ENCODE measurements around the gene RRM2. TPM values are rescaled to one million over a fixed set of nuclear protein-coding genes. Genes with fewer than 3 reads are reported as not detected.

RRM2 gene
- total and polyA plus RNA-seq, 2 of the 4 experiments (the other 2 are of a cell fraction) = 53.6 to 68.5 TPM

- Histone ChIP-seq H2BK20ac (ENCODE audit: low read depth, low read length) (no peak overlapping the region), H3K9me1 (ENCODE audit: insufficient read depth, low read length) (no peaks in the 10 kb centered on the region), H3K56ac (ENCODE audit: extremely low read depth, insufficient read depth, low read length) (no peak overlapping the region), H3K4me1 (ENCODE audit: control insufficient read depth, insufficient read depth, low read length) (peaks cover 8% of the 10 kb centered on the region), H2BK5ac (ENCODE audit: low read depth, low read length, poor library complexity, severe bottlenecking) (no peak overlapping the region), H2BK15ac (ENCODE audit: low read depth, low read length) (no peak overlapping the region), H2AK5ac (ENCODE audit: low read depth, low read length) (no peak overlapping the region), H3K4ac (ENCODE audit: low read depth, low read length) (no peak overlapping the region), H3K4me3 (ENCODE audit: insufficient read depth, low read depth, low read length) (no peak overlapping the region), H2AFZ (replicated peaks; ENCODE audit: low read length, poor library complexity) (no peak overlapping the region), H4K8ac (ENCODE audit: low read depth in 2 of 2, low read length in 2 of 2) (no peak overlapping the region), H2AK9ac (replicated peaks; ENCODE audit: low read depth, low read length, poor library complexity) (no peak overlapping the region), H3K9ac (ENCODE audit: low read depth, low read length) (no peak overlapping the region), H3K27me3 (ENCODE audit: control insufficient read depth, insufficient read depth, low read length) (no peaks in the 10 kb centered on the region), H4K5ac (ENCODE audit: low read depth, low read length) (no peak overlapping the region), H3K23ac (ENCODE audit: low read depth, low read length) (no peak overlapping the region), H4K20me1 (ENCODE audit: insufficient read depth, low read length) (no peaks in the 10 kb centered on the region), H2BK120ac (ENCODE audit: low read depth, low read length) (no peak overlapping the region), H3K9me3 (ENCODE audit: control insufficient read depth, insufficient read depth, low read length) (no peaks in the 10 kb centered on the region), H3K79me1 (ENCODE audit: low read depth in 1 of 2, low read length in 2 of 2) (no peaks in the 10 kb centered on the region), H3K14ac (replicated peaks; ENCODE audit: low read depth, low read length) (no peak overlapping the region; the same call in 1 of the 2 replicates), H4K91ac (ENCODE audit: insufficient read depth, low read depth, low read length) (no peak overlapping the region), H3K36me3 (ENCODE audit: control insufficient read depth, insufficient read depth, low read length) (no peaks in the 10 kb centered on the region), H3K18ac (ENCODE audit: low read depth, low read length) (no peak overlapping the region), H3K4me2 (ENCODE audit: low read depth, low read length) (no peak overlapping the region), H3K27ac (ENCODE audit: insufficient read depth, low read length) (no peak overlapping the region)
- intact Hi-C loops (cut with micrococcal nuclease) (no loop called here), dilution Hi-C loops (cut with HindIII; ENCODE audit: low sequenced_read_pairs, unreplicated experiment) (no loop called here), in situ Hi-C loops (cut with MboI; ENCODE audit: low sequenced_read_pairs) (no loop called here)
- no peak for ATAC-seq (ENCODE audit: low read depth)
- no peak for TF ChIP-seq USF2 (IDR thresholded peaks at IDR 0.05; ENCODE audit: low read depth, low read length)
- 78% methylated on average over 17 of the region's 26 CpGs; no CpG with 5 or more reads in 1 of the 2 experiments for WGBS, 2 experiments (ENCODE audit: extremely low coverage in 2 of 2, insufficient read length in 1 of 2)
- ChIA-PET CTCF (no interaction called here), POLR2A (ENCODE audit: unreplicated experiment) (no interaction called here)
- DNase-seq = no peak
- BruUV-seq (replicated peaks) = no TSS peak
Measured at GRCh38 chr2:10165861-10166675, 43.5 kb downstream of the RRM2 start.
